SU-DHL-6 (cell line): ENCODE data around the gene DEPDC5.
"Not testable (repeated sequence)": the region's sequence is repeated elsewhere in the genome, so short reads cannot be mapped to it uniquely, and the experiment has no call there.

Experiments
- H2AFZ ChIP-seq: fragments of 200-600 bp; sonication (generic); 2 replicates; pipeline ENCODE4 v1.6.1; 2014; ENCODE audit warnings: low read depth, mild to moderate bottlenecking, moderate library complexity, mixed read lengths, antibody characterized with exemption, low read length; ENCODE audit not compliant: severe bottlenecking
- H3F3A ChIP-seq: fragments of 200-600 bp; shearing (Covaris generic); 2 replicates; pipeline ENCODE4 v1.6.0; 2016; ENCODE audit warnings: antibody characterized with exemption, mild to moderate bottlenecking; ENCODE audit not compliant: insufficient read depth
- H3K27ac ChIP-seq: fragments of 200-600 bp; sonication (generic); 2 replicates; pipeline ENCODE4 v1.5.1; 2016; ENCODE audit warnings: low read depth, mild to moderate bottlenecking, low read length, moderate library complexity, mixed read lengths
- H3K27me3 ChIP-seq: fragments of 200-600 bp; sonication (generic), shearing (Covaris generic); 2 replicates; pipeline ENCODE4 v1.6.0; 2014; ENCODE audit warnings: mild to moderate bottlenecking, low read length
- H3K36me3 ChIP-seq: fragments of 200-600 bp; sonication (generic); 2 replicates; pipeline ENCODE4 v1.6.1; 2014; ENCODE audit warnings: mild to moderate bottlenecking, low read length, mixed read lengths
- H3K4me2 ChIP-seq: fragments of 300-600, 200-600 bp; shearing (Covaris generic), sonication (generic); 2 replicates; pipeline ENCODE4 v1.6.0; 2014; ENCODE audit warnings: low read length, low read depth, mild to moderate bottlenecking; ENCODE audit not compliant: poor library complexity, severe bottlenecking
- H3K4me3 ChIP-seq: fragments of 200-600 bp; sonication (generic); 2 replicates; pipeline ENCODE4 v1.5.1; 2014; ENCODE audit warnings: antibody characterized with exemption, low read length, mild to moderate bottlenecking, mixed read lengths; ENCODE audit not compliant: insufficient read depth, poor library complexity, severe bottlenecking
- H3K79me2 ChIP-seq: fragments of 200-600 bp; sonication (generic); 2 replicates; pipeline ENCODE4 v1.6.1; 2014; ENCODE audit warnings: mild to moderate bottlenecking, low read length, moderate library complexity; ENCODE audit not compliant: insufficient read depth
- H3K9ac ChIP-seq: fragments of 200-600 bp; sonication (generic); 2 replicates; pipeline ENCODE4 v1.7.0; 2014; ENCODE audit warnings: mild to moderate bottlenecking, low read length
- H3K9me2 ChIP-seq: fragments of 200-600 bp; sonication (generic); replicated peaks from 2 replicates; pipeline ENCODE4 v1.6.1; 2014; ENCODE audit warnings: low read length; ENCODE audit not compliant: insufficient read depth
- H3K9me3 ChIP-seq: fragments of 200-600 bp; sonication (generic); 2 replicates; pipeline ENCODE4 v1.6.1; 2014; ENCODE audit warnings: low read length, mixed read lengths; ENCODE audit not compliant: insufficient read depth
- H4K20me1 ChIP-seq: fragments of 200-600 bp; sonication (generic); 2 replicates; pipeline ENCODE4 v1.6.1; 2014; ENCODE audit warnings: low read depth, mild to moderate bottlenecking, antibody characterized with exemption, low read length, moderate library complexity, mixed read lengths
- EZH2phosphoT487 ChIP-seq: fragments of 200-600 bp; sonication (generic), shearing (Covaris generic); conservative IDR thresholded peaks from 2 replicates; pipeline ENCODE4 v1.6.1; 2018; ENCODE audit warnings: mild to moderate bottlenecking, antibody characterized with exemption, low read length, moderate library complexity, mixed read lengths
- TF ChIP-seq, protein P1 (sequence below): fragments of 200-600 bp; sonication (generic); IDR thresholded peaks from one replicate; pipeline ENCODE4 v1.5.1; 2017; ENCODE audit warnings: antibody characterized with exemption, mild to moderate bottlenecking, low read length, moderate library complexity; ENCODE audit not compliant: insufficient read depth, poor library complexity, severe bottlenecking

Gene DEPDC5

DNA sequence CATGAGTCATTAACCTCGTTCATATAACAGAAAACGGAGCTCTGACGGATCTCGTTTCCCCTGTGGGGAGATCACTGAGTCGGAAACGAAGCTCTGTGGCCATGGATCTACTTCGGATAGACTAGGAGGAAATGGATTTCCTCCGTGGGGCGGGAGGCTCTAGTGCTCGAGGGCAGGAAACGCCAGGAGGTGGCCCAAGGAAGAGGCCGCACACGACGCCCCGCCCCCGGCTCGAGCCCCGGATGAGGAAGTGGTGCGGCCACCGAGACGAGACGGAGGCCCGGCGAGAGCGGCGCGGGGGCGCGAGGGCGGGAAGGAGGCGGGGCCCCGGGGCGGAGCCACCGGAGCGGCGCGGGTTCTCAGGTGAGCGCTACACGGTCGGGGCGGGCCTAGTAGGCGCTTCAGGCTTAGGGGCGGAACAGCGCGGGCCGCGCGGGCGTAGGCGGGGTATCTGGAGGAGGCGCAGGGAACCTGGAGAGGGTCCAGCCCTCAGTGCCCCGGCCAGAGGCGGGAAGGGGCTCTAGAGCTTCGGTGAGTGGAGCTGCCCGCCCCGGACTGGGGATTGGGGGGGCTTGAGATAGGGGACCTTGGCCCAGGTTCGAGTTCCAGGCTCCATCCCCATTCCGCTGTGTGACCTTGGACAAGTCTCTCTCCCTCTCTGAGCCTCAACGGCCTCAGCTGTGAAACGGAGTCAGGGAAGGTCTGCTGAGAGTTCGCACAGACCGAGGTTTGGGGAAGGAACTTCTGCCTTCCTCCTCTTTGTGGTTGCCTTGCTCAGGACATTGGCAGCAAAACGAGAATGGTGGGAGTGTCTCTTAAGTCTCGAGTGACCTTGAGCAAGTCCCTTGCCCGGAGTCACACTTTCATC lies at the start of gene DEPDC5:
Gene DEPDC5 (plus strand): TSS at position 386 of the 868 bp plus-strand sequence. CDS start 903 bp downstream, outside the sequence.
- Histone ChIP-seq H3K9ac (peak within 1 kb of the TSS; percentile 95), H3F3A (peaks cover 21% of the 10 kb centered on the region), H3K4me2 (peak within 1 kb of the TSS; percentile 94), H4K20me1 (no peaks in the 10 kb centered on the region), H3K36me3 (no peaks in the 10 kb centered on the region), H3K9me3 (no peaks in the 10 kb centered on the region), H3K27ac (peak within 1 kb of the TSS; percentile 89), H3K27me3 (no peaks in the 10 kb centered on the region), H3K9me2 (no peaks in the 10 kb centered on the region), H3K79me2 (peaks cover 37% of the 10 kb centered on the region), H3K4me3 (peak within 1 kb of the TSS; percentile 98), H2AFZ (peak within 1 kb of the TSS; percentile 57)
- TF ChIP-seq, protein P1, sequence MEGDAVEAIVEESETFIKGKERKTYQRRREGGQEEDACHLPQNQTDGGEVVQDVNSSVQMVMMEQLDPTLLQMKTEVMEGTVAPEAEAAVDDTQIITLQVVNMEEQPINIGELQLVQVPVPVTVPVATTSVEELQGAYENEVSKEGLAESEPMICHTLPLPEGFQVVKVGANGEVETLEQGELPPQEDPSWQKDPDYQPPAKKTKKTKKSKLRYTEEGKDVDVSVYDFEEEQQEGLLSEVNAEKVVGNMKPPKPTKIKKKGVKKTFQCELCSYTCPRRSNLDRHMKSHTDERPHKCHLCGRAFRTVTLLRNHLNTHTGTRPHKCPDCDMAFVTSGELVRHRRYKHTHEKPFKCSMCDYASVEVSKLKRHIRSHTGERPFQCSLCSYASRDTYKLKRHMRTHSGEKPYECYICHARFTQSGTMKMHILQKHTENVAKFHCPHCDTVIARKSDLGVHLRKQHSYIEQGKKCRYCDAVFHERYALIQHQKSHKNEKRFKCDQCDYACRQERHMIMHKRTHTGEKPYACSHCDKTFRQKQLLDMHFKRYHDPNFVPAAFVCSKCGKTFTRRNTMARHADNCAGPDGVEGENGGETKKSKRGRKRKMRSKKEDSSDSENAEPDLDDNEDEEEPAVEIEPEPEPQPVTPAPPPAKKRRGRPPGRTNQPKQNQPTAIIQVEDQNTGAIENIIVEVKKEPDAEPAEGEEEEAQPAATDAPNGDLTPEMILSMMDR = no peak
- no peak for TF ChIP-seq EZH2phosphoT487

DNA sequence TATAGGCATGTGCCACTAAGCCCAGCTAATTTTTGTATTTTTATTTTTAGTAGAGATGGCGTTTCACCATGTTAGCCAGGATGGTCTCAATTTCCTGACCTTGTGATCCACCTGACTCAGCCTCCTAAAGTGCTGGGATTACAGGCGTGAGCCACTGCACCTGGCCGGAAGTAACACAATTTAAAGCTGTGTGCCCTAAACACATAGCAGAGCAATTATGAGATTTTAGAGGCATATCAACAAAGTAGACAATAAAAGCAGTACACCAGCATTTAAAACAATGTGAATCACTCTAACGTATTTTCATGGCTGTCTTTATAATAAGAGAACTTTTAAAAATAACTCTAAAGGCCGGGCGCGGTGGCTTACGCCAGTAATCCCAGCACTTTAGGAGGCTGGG lies 46.3 kb upstream of the DEPDC5 start:
- H3K9me3 ChIP-seq = no peaks in the 10 kb centered on the region
- no peaks in the 10 kb centered on the region for H3K9me2 ChIP-seq
- H3K4me2 ChIP-seq = no peak overlapping the region
- peaks cover 12% of the 10 kb centered on the region; the same call in 1 of the 2 replicates for H3K36me3 ChIP-seq
- no peak overlapping the region for H3K9ac ChIP-seq
- no peaks in the 10 kb centered on the region for H4K20me1 ChIP-seq
- no peaks in the 10 kb centered on the region for H3K27me3 ChIP-seq
- no peaks in the 10 kb centered on the region for H3F3A ChIP-seq
- no peak for TF ChIP-seq EZH2phosphoT487
- TF ChIP-seq, protein P1 = no peak
- H2AFZ ChIP-seq = no peak overlapping the region
- H3K79me2 ChIP-seq = peaks cover 6% of the 10 kb centered on the region; the same call in 1 of the 2 replicates
- no peak overlapping the region for H3K4me3 ChIP-seq
- H3K27ac ChIP-seq = no peak overlapping the region

DNA sequence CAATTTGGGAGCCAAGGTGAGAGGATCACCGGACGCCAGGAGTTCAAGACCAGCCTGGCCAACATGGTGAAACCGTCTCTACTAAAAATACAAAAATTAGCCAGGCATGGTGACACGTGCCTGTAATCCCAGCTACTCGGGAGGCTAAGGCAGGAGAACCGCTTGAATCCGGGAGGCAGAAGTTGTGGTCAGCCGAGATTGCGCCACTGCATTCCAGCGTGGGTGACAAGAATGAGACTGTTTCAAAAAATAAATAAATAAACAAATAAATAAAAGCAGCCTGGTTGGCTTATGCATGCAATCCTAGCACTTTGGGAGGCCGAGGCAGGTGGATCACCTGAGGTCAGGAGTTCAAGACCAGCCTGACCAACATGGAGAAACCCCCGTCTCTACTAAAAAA lies 42.6 kb upstream of the DEPDC5 start:
- H3K4me2 ChIP-seq, H3K9me3 ChIP-seq, H3K4me3 ChIP-seq, H3K79me2 ChIP-seq, H3K9ac ChIP-seq, H3K9me2 ChIP-seq, H3K27me3 ChIP-seq, H2AFZ ChIP-seq, H3K27ac ChIP-seq, H4K20me1 ChIP-seq, H3F3A ChIP-seq: not testable (repeated sequence)
- peaks cover 19% of the 10 kb centered on the region; the same call in 1 of the 2 replicates for H3K36me3 ChIP-seq

DNA sequence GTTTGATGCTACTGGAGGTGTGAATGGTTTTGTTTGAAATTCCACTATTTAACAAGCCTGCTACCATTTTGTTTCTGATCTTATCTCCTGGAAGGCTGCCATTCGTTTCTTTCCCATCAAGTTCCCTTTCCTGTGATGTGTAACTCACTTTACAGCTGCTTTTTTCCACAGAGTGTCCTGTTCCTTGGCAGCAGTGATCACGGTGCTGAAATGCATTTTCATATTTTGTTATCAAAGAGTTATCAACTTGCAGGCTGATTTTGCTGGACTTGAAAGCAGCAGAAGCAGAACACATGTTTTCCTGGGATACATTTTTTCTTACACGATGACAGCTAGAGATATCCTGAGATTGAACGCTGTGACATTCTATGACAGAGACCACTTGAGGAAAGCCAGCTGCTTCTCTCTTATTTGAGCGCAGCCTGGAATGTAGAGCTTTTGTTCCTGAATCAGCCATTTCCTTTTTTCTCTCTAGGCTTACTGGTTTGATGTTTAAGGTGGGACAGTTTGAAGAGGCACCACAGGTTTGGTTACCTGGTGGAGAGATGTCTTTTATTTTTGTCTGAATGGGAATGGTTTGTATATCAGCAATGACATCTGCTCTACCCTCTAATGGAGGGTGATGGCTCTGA lies 38.6 kb upstream of the DEPDC5 start:
- Histone ChIP-seq H3K9me3 (no peaks in the 10 kb centered on the region), H3K79me2 (0 out of 2 replicates have a peak, but pooled peaks cover 6% of the 10 kb centered on the region), H4K20me1 (no peaks in the 10 kb centered on the region), H3K4me2 (no peak overlapping the region), H2AFZ (no peak overlapping the region), H3F3A (no peaks in the 10 kb centered on the region), H3K9ac (no peak overlapping the region), H3K27ac (no peak overlapping the region), H3K36me3 (peaks cover 34% of the 10 kb centered on the region), H3K4me3 (no peak overlapping the region), H3K27me3 (no peaks in the 10 kb centered on the region), H3K9me2 (no peaks in the 10 kb centered on the region)
- TF ChIP-seq, protein P1 = no peak
- no peak for TF ChIP-seq EZH2phosphoT487
